Tibial nerve (tissue), 4 donors: ENCODE data around the gene CRYBA1.

Source experiments
- CTCF ChIP-seq, 5 experiments: fragments of 200-600 bp in 3 of 5; fragments of 450-650 bp in 2 of 5; sonication (generic) in 3 of 5; IDR thresholded peaks; one replicate each; pipeline ENCODE4 v1.5.1; 2016 to 2019; ENCODE audit warnings: antibody characterized with exemption in 5 of 5, mild to moderate bottlenecking in 3 of 5, moderate library complexity in 2 of 5
- EP300 ChIP-seq, 2 donors: sonication (generic); formaldehyde crosslinking; IDR thresholded peaks; one replicate each; pipeline ENCODE4 v1.6.1; 2017; ENCODE audit warnings: antibody characterized with exemption in 2 of 2, mild to moderate bottlenecking in 1 of 2
- POLR2A ChIP-seq, 2 donors: fragments of 450-650 bp; IDR thresholded peaks; one replicate each; pipeline ENCODE4 v1.6.1; 2017; ENCODE audit warnings: antibody characterized with exemption in 2 of 2, mild to moderate bottlenecking in 2 of 2, moderate library complexity in 2 of 2

DNA sequence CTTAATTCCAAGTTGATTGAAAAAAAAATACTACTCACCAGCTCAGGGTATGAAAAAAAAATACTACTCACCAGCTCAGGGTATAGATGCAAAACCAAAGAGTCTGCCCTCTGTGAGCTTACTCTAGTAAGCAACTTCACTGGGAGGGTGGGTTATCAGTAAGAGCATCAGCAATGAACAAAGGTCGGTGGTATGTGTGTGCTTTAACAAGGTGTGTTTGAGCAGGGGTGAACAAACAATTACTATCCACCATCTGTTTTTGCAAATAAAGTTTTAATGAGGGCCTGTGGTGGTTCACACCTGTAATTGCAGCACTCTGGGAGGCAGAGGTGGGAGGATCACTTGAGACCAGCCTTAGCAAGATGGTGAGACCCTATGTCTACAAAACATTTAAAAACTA lies 27.3 kb downstream of the CRYBA1 start:
- TF ChIP-seq CTCF (IDR thresholded peaks at IDR 0.05) (no peak), POLR2A (IDR thresholded peaks at IDR 0.05) (no peak), EP300 (IDR thresholded peaks at IDR 0.05) (no peak)
